ENCODE results near the gene SPI1.

GRCh38 chr11:47403135-47403534 is 24.8 kb upstream of the SPI1 start:
- TF ChIP-seq, protein P1, sequence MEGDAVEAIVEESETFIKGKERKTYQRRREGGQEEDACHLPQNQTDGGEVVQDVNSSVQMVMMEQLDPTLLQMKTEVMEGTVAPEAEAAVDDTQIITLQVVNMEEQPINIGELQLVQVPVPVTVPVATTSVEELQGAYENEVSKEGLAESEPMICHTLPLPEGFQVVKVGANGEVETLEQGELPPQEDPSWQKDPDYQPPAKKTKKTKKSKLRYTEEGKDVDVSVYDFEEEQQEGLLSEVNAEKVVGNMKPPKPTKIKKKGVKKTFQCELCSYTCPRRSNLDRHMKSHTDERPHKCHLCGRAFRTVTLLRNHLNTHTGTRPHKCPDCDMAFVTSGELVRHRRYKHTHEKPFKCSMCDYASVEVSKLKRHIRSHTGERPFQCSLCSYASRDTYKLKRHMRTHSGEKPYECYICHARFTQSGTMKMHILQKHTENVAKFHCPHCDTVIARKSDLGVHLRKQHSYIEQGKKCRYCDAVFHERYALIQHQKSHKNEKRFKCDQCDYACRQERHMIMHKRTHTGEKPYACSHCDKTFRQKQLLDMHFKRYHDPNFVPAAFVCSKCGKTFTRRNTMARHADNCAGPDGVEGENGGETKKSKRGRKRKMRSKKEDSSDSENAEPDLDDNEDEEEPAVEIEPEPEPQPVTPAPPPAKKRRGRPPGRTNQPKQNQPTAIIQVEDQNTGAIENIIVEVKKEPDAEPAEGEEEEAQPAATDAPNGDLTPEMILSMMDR (IDR thresholded peaks at IDR 0.05; ENCODE audit: insufficient read depth, low read depth, low read length), result no peak
- no peak for TF ChIP-seq EZH2 (IDR thresholded peaks at IDR 0.05; ENCODE audit: insufficient read depth, low read length)

All from astrocyte (in vitro differentiated cells and primary cell).